H9 (cell line): ENCODE data around the gene MRPS35. TPM values are rescaled to one million over a fixed set of nuclear protein-coding genes. Genes with fewer than 3 reads are reported as not detected.

Experiments used
- DNase-seq: peaks from one replicate; pipeline ENCODE4 v3.0.0-alpha.2; 2017
- H2AFZ ChIP-seq: one replicate; pipeline ENCODE4 v1.6.1; 2013; ENCODE audit warnings: mild to moderate bottlenecking, low read length, control low read depth, moderate library complexity
- H2AK5ac ChIP-seq: 2 replicates; pipeline ENCODE4 v1.6.1; 2013; ENCODE audit warnings: low read length, control low read depth, mixed read lengths; ENCODE audit not compliant: insufficient read length
- H2BK120ac ChIP-seq: one replicate; pipeline ENCODE4 v1.6.1; 2013; ENCODE audit warnings: low read depth, mild to moderate bottlenecking, low read length, control low read depth, inconsistent platforms; ENCODE audit not compliant: poor library complexity, severe bottlenecking
- H2BK12ac ChIP-seq: 2 replicates; pipeline ENCODE4 v1.6.1; 2013; ENCODE audit warnings: low read length, control low read depth, mixed read lengths, low read depth; ENCODE audit not compliant: insufficient read length
- H2BK15ac ChIP-seq: 2 replicates; pipeline ENCODE4 v1.6.1; 2013; ENCODE audit warnings: low read depth, low read length, control low read depth
- H2BK20ac ChIP-seq: one replicate; pipeline ENCODE4 v1.6.1; 2013; ENCODE audit warnings: low read depth, mild to moderate bottlenecking, low read length, control low read depth, inconsistent platforms; ENCODE audit not compliant: poor library complexity, severe bottlenecking
- H2BK5ac ChIP-seq: 2 replicates; pipeline ENCODE4 v1.6.1; 2013; ENCODE audit warnings: low read length, control low read depth, mixed read lengths; ENCODE audit not compliant: insufficient read length
- H3K14ac ChIP-seq: 2 replicates; pipeline ENCODE4 v1.6.1; 2013; ENCODE audit warnings: low read length, control low read depth; ENCODE audit not compliant: insufficient read depth
- H3K18ac ChIP-seq: 2 replicates; pipeline ENCODE4 v1.6.1; 2013; ENCODE audit warnings: low read depth, mild to moderate bottlenecking, mixed read lengths, low read length, control low read depth; ENCODE audit not compliant: insufficient read length
- H3K23ac ChIP-seq: 2 replicates; pipeline ENCODE4 v1.6.1; 2013; ENCODE audit warnings: low read length, control low read depth, mixed read lengths, low read depth; ENCODE audit not compliant: insufficient read length
- H3K23me2 ChIP-seq: 2 replicates; pipeline ENCODE4 v1.6.1; 2013; ENCODE audit warnings: low read depth, mild to moderate bottlenecking, mixed read lengths, low read length, control low read depth; ENCODE audit not compliant: insufficient read length, poor library complexity, severe bottlenecking
- H3K27ac ChIP-seq: 2 replicates; pipeline ENCODE4 v1.5.1; 2013; ENCODE audit warnings: low read length, control low read depth, mixed read lengths, low read depth; ENCODE audit not compliant: insufficient read length
- H3K27me3 ChIP-seq: 2 replicates; pipeline ENCODE4 v1.6.1; 2013; ENCODE audit warnings: low read length, control low read depth, inconsistent platforms; ENCODE audit not compliant: insufficient read depth
- H3K4ac ChIP-seq: 2 replicates; pipeline ENCODE4 v1.6.1; 2013; ENCODE audit warnings: low read depth, mild to moderate bottlenecking, control low read depth, inconsistent platforms, low read length, moderate library complexity
- H3K4me1 ChIP-seq: 2 replicates; pipeline ENCODE4 v1.6.1; 2013; ENCODE audit warnings: low read length, control low read depth, inconsistent platforms; ENCODE audit not compliant: insufficient read depth
- H3K4me2 ChIP-seq: 2 replicates; pipeline ENCODE4 v1.6.1; 2013; ENCODE audit warnings: low read length, control low read depth, mixed read lengths; ENCODE audit not compliant: insufficient read length, insufficient read depth
- H3K56ac ChIP-seq: 2 replicates; pipeline ENCODE4 v1.6.1; 2013; ENCODE audit warnings: low read depth, mild to moderate bottlenecking, mixed read lengths, low read length, control low read depth; ENCODE audit not compliant: insufficient read length
- H3K79me1 ChIP-seq: 2 replicates; pipeline ENCODE4 v1.6.1; 2013; ENCODE audit warnings: low read depth, mild to moderate bottlenecking, moderate library complexity, low read length, control low read depth, inconsistent platforms; ENCODE audit not compliant: insufficient read depth, poor library complexity, severe bottlenecking
- H3K79me2 ChIP-seq: 2 replicates; pipeline ENCODE4 v1.6.1; 2013; ENCODE audit warnings: low read length, control low read depth, inconsistent platforms; ENCODE audit not compliant: insufficient read depth
- H3K9ac ChIP-seq: 2 replicates; pipeline ENCODE4 v1.6.1; 2013; ENCODE audit warnings: low read length, control low read depth, mixed read lengths; ENCODE audit not compliant: insufficient read length; ENCODE audit errors: extremely low read depth
- H3K9me3 ChIP-seq: one replicate; pipeline ENCODE4 v1.6.1; 2013; ENCODE audit warnings: low read depth, low read length, inconsistent platforms; ENCODE audit not compliant: control insufficient read depth
- H3T11ph ChIP-seq: one replicate; pipeline ENCODE4 v1.6.1; 2013; ENCODE audit warnings: mild to moderate bottlenecking, low read length, control low read depth, inconsistent platforms
- H4K20me1 ChIP-seq: one replicate; pipeline ENCODE4 v1.6.1; 2013; ENCODE audit not compliant: control insufficient read depth, insufficient read length, insufficient read depth
- H4K5ac ChIP-seq: 2 replicates; pipeline ENCODE4 v1.6.1; 2013; ENCODE audit warnings: low read depth, mild to moderate bottlenecking, mixed read lengths, low read length, control low read depth; ENCODE audit not compliant: insufficient read length
- H4K8ac ChIP-seq: replicated peaks from 2 replicates; pipeline ENCODE4 v1.6.1; 2013; ENCODE audit warnings: low read length, control low read depth, mixed read lengths, low read depth; ENCODE audit not compliant: insufficient read length
- H4K91ac ChIP-seq: 2 replicates; pipeline ENCODE4 v1.6.1; 2013; ENCODE audit warnings: low read depth, mild to moderate bottlenecking, moderate library complexity, mixed read lengths, low read length, control low read depth; ENCODE audit not compliant: insufficient read length
- H3K27ac Mint-ChIP-seq, 3 experiments: 2 replicates in 2 of 3; 3 replicates in 1 of 3; pipeline ENCODE4 v1.8.0; 2020 to 2021; ENCODE audit warnings: mixed read lengths in 3 of 3, mild to moderate bottlenecking in 1 of 3, moderate library complexity in 1 of 3
- H3K27me3 Mint-ChIP-seq: 2 replicates; pipeline ENCODE4 v1.8.0; 2021; ENCODE audit warnings: low read depth, mild to moderate bottlenecking, moderate library complexity, mixed read lengths
- H3K36me3 Mint-ChIP-seq, 3 experiments: 2 replicates in 2 of 3; 3 replicates in 1 of 3; pipeline ENCODE4 v1.8.0; 2020 to 2021; ENCODE audit warnings: low read depth in 3 of 3, mixed read lengths in 3 of 3; ENCODE audit not compliant: insufficient read depth in 1 of 3
- H3K4me1 Mint-ChIP-seq, 2 experiments: 2 replicates each; pipeline ENCODE4 v1.8.0; 2020; ENCODE audit warnings: mixed read lengths in 2 of 2
- H3K4me3 Mint-ChIP-seq, 2 experiments: 2 replicates in 1 of 2; 3 replicates in 1 of 2; pipeline ENCODE4 v1.8.0; 2020 to 2021; ENCODE audit warnings: mild to moderate bottlenecking in 2 of 2, mixed read lengths in 2 of 2, moderate library complexity in 1 of 2
- H3K9me3 Mint-ChIP-seq, 2 experiments: 2 replicates in 1 of 2; 3 replicates in 1 of 2; pipeline ENCODE4 v1.8.0; 2020; ENCODE audit warnings: mild to moderate bottlenecking in 2 of 2, mixed read lengths in 2 of 2, moderate library complexity in 1 of 2
- CTCF ChIP-seq: fragments of 200-600 bp; sonication (generic); conservative IDR thresholded peaks from 3 replicates; pipeline ENCODE4 v1.8.0; 2021; ENCODE audit warnings: antibody characterized with exemption, mild to moderate bottlenecking
- WGBS: extraction: QIAGEN DNeasy Blood & Tissue Kit; methylation state at CpG from one replicate; pipeline ENCODE4 v1.1.7; 2013; ENCODE audit warnings: missing lambda C conversion rate, low lambda C conversion rate, mixed read lengths; ENCODE audit not compliant: insufficient read length; ENCODE audit errors: extremely low coverage; 5-methylcytosine and 5-hydroxymethylcytosine counted together
- total RNA-seq: library from RNA; stranded (reverse); gene quantifications from 2 replicates; pipeline ENCODE4 v1.2.1, GENCODE V29; 2021

MRPS35 gene
- total RNA-seq, 1 experiment from 2014 or later, result 45.4 TPM

GRCh38 chr12:27730097-27730588, 19.5 kb downstream of the MRPS35 start:
- no peak overlapping the region for H3K4me3 Mint-ChIP-seq
- Histone ChIP-seq H3K27ac (no peak overlapping the region), H3K23ac (no peak overlapping the region), H3K4ac (no peak overlapping the region), H3K4me1 (no peaks in the 10 kb centered on the region), H3K4me2 (no peak overlapping the region), H4K91ac (no peak overlapping the region), H2AFZ (no peak overlapping the region), H4K8ac (no peak overlapping the region), H3K9ac (no peak overlapping the region), H3K79me2 (no peaks in the 10 kb centered on the region), H4K20me1 (no peaks in the 10 kb centered on the region), H2BK15ac (no peak overlapping the region), H3T11ph (no peak overlapping the region), H2BK20ac (no peak overlapping the region), H4K5ac (no peak overlapping the region), H3K18ac (no peak overlapping the region), H3K56ac (no peak overlapping the region), H3K27me3 (no peaks in the 10 kb centered on the region), H2AK5ac (no peak overlapping the region), H3K23me2 (no peaks in the 10 kb centered on the region), H2BK5ac (no peak overlapping the region), H2BK12ac (no peak overlapping the region), H3K79me1 (peaks cover 3% of the 10 kb centered on the region), H3K9me3 (no peaks in the 10 kb centered on the region), H3K14ac (no peak overlapping the region), H2BK120ac (no peak overlapping the region)
- peaks cover 13 to 37% (median 29%) of the 10 kb centered on the region in 3 experiments; a peak in 6 of 7 replicates for H3K36me3 Mint-ChIP-seq
- no peak for DNase-seq
- no peak overlapping the region for H3K27ac Mint-ChIP-seq
- H3K4me1 Mint-ChIP-seq, result no peaks in the 10 kb centered on the region
- H3K27me3 Mint-ChIP-seq, result no peaks in the 10 kb centered on the region
- H3K9me3 Mint-ChIP-seq, result no peaks in the 10 kb centered on the region; a peak in 1 of 5 replicates
- no CpG with 5 or more reads among the region's 4 CpGs for WGBS
- TF ChIP-seq CTCF, result no peak
